VCaP (cell line): ENCODE measurements around the gene ADARB2.

Source experiments
- H3K27ac ChIP-seq: fragments of 450-650 bp; 2 replicates; pipeline ENCODE4 v1.5.1; 2017
- TF ChIP-seq, protein P1 (sequence below): fragments of 450-650 bp; conservative IDR thresholded peaks from 2 replicates; pipeline ENCODE4 v1.5.1; 2017; ENCODE audit warnings: mild to moderate bottlenecking, moderate library complexity

The ADARB2 gene

DNA sequence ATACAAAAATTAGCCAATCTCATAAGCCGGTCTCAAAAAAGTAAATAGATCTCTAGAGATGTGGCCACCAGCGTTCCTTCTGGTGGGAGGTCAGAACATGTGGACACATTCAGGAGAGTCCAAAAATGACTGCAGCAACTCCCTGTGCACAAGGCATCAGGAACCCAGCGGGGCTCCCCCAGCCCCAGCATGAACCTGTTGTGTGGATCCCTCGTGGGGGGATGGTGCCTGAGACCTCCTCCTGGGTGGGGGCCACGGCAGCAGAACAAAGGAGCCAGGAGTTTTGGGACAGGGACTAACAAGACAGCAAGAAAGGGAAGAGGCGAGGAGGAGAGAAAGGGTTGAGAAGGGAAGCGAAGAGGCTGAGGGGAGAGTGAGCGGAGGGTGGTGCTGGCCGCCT is 559.4 kb downstream of the ADARB2 start:
- no peak overlapping the region for H3K27ac ChIP-seq
- TF ChIP-seq, protein P1, sequence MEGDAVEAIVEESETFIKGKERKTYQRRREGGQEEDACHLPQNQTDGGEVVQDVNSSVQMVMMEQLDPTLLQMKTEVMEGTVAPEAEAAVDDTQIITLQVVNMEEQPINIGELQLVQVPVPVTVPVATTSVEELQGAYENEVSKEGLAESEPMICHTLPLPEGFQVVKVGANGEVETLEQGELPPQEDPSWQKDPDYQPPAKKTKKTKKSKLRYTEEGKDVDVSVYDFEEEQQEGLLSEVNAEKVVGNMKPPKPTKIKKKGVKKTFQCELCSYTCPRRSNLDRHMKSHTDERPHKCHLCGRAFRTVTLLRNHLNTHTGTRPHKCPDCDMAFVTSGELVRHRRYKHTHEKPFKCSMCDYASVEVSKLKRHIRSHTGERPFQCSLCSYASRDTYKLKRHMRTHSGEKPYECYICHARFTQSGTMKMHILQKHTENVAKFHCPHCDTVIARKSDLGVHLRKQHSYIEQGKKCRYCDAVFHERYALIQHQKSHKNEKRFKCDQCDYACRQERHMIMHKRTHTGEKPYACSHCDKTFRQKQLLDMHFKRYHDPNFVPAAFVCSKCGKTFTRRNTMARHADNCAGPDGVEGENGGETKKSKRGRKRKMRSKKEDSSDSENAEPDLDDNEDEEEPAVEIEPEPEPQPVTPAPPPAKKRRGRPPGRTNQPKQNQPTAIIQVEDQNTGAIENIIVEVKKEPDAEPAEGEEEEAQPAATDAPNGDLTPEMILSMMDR, result no peak

DNA sequence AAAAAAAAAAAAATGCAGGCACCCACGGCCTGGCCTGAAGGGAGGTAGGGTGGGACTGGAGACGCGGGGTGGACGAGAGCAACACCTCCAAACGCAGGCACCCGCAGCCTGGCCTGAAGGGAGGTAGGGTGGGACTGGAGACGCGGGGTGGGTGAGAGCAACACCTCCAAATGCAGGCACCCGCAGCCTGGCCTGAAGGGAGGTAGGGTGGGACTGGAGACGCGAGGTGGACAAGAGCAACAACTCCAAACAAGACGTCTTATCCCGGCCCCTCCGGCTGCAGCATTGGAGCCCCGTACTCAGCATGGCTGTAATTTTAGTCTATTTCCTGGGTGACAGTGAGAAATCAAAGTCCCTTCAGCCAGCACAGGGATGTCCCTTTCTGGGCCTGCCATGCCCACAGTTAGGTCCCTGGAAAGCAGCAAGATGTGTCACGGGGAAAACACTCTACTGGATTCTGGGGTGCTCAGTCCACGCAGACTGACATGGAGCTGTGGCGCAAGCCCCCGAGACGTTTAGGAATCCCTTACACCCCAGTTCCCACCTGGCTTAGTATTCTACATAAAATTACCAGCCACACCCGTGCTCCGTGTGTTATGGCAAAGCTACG is 561.3 kb downstream of the ADARB2 start:
- no peak overlapping the region for H3K27ac ChIP-seq
- TF ChIP-seq, protein P1, result no peak

DNA sequence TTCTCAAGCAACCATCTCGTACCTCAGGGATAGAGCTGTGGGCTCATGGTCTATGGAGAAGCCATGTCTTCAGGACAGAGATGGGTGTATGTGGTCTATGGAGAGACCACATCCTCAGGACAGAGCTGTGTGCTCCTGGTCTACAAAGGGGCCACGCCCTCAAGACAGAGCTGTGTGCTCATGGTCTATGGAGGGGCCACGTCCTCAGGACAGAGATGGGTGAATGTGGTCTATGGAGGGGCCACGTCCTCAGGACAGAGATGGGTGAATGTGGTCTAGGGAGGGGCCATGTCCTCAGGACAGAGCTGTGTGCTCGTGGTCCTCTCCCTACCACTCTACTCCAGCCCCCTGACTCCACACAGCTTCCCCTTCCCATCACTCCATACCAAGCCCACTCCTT is 563.3 kb downstream of the ADARB2 start:
- no peak overlapping the region for H3K27ac ChIP-seq
- TF ChIP-seq, protein P1, result no peak

DNA sequence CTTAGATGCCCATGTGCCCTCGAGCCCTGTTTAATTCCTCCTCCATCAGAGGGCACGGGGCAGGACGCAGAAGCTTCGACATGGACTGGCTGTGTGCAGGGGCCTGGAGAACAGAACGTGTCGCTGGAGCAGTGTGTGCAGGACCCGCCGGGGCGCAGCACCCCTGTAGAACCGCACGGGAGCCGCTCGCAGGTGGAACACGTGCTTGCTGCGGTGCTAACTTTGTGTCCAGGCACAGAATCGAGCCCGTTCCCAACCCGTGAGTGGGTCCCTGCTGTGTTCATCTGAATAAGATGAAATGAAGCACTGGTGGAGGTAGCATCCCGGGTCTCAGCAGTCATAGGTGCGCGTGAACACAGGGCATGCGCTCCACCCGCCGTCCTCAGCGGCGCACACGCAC is 564.2 kb downstream of the ADARB2 start:
- H3K27ac ChIP-seq, result no peak overlapping the region
- TF ChIP-seq, protein P1, result no peak

DNA sequence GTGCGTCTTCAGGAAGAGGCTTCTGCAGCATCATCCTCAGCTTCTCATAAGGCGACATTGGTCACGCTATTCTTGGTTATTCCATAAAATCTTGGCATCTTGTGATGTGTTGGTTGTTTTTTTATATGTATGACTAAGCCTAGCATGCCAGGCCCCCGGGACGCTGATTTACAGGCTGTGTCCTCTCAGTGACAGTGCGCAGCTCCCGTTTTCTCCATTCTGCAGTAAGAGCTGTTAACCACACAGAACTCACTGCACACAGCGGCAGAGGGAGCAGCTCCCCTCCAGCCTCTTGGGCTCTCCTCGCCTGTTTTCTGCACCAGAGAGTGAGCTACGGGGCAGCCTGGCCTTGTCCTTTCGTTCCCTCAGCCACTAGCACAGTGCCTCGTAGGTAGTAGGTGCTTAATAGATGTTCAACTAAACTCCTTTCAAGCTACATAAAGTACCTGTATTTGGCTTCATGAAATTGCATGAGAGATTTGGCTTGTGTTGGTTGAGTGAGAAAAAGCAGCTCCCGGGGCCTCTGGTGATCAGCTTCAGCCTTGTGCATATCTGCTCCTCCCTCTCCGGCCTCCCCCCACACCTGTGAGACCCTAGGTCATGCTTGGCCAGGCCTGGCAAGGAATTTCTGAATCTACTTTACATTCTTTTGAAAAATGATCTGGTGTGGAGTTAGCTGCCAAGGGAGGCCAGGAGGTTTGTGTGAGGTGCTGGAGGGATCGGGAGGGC is 564.9 kb downstream of the ADARB2 start:
- TF ChIP-seq, protein P1, result no peak
- no peak overlapping the region for H3K27ac ChIP-seq

DNA sequence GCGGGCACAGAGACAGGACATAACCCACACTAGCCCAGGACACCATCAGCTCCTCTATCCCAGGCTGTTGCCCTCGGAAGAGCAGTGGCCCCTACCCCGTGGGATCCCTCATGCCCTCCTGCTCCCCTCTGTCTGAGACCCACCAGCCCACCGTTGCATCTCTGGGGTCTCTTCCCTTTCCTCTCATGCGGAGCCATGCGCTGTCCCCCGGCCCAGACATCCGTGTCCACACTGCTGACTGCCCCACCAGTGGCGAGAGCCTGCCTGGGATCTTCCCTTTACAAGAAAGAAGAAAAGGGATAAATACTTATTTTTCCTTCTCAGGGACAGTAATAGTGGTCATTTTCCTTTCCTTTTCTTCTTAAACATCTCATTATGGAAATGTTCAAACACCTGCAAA is 565.7 kb downstream of the ADARB2 start:
- H3K27ac ChIP-seq, result no peak overlapping the region
- TF ChIP-seq, protein P1, result no peak

DNA sequence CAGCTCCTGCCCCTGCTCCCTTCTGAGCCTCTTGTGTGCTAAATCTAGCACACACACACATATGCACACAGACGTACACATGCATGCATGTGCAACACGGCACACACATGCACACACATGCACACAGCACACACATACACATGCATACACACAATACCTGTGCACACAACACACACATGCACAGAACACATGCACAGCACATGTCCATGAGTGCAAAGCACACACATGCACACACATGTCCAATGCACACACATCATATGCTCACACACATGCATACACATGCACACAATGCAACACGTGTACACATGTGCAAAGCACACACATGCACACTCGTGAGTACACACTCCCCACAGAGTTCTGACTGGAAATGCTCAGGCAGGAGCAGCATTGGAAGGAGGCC is 566.1 kb downstream of the ADARB2 start:
- no peak overlapping the region for H3K27ac ChIP-seq
- TF ChIP-seq, protein P1, result no peak
